HG03432 (cell line): Measurements from ENCODE around the gene AGBL1.

Experiments used
- ATAC-seq: cut with Tn5 transposase; IDR thresholded peaks from one replicate; pipeline ENCODE4 v1.9.1; 2021; ENCODE audit warnings: mild to moderate bottlenecking, moderate library complexity; ENCODE audit not compliant: unreplicated experiment

Gene AGBL1

GRCh38 chr15:86772369-86773059, 692.8 kb downstream of the AGBL1 start:
- ATAC-seq: no peak

GRCh38 chr15:86773736-86774135, 694.1 kb downstream of the AGBL1 start:
- no peak for ATAC-seq

- no peak for ATAC-seq
These were observed 696.5 kb downstream of the AGBL1 start for GRCh38 chr15:86776145-86776544.

- no peak for ATAC-seq
These were observed 716.9 kb downstream of the AGBL1 start for GRCh38 chr15:86796521-86796920.

- no peak for ATAC-seq
These were observed 717.5 kb downstream of the AGBL1 start for GRCh38 chr15:86797135-86797534.

- no peak for ATAC-seq
These were observed 719.6 kb downstream of the AGBL1 start for GRCh38 chr15:86799226-86799625.

GRCh38 chr15:86802244-86802643, 722.6 kb downstream of the AGBL1 start:
- no peak for ATAC-seq

GRCh38 chr15:86804406-86804805, 724.7 kb downstream of the AGBL1 start:
- no peak for ATAC-seq

- ATAC-seq: no peak
These were observed 730.7 kb downstream of the AGBL1 start for GRCh38 chr15:86810329-86810728.

- no peak for ATAC-seq
These were observed 734.2 kb downstream of the AGBL1 start for GRCh38 chr15:86813892-86814291.

- ATAC-seq: no peak
These were observed 749.6 kb downstream of the AGBL1 start for GRCh38 chr15:86829245-86829644.

- no peak for ATAC-seq
These were observed 750.6 kb downstream of the AGBL1 start for GRCh38 chr15:86830304-86830703.

- ATAC-seq: no peak
These were observed 753.9 kb downstream of the AGBL1 start for GRCh38 chr15:86833595-86833994.

GRCh38 chr15:86834115-86834863, 754.6 kb downstream of the AGBL1 start:
- ATAC-seq: no peak

- ATAC-seq: no peak
These were observed 757.8 kb downstream of the AGBL1 start for GRCh38 chr15:86837294-86838061.

GRCh38 chr15:86839502-86839901, 759.8 kb downstream of the AGBL1 start:
- ATAC-seq: no peak

- ATAC-seq: no peak
These were observed 761.3 kb downstream of the AGBL1 start for GRCh38 chr15:86840996-86841395.

- ATAC-seq: no peak
These were observed 762.5 kb downstream of the AGBL1 start for GRCh38 chr15:86842199-86842598.

- no peak for ATAC-seq
These were observed 766.4 kb downstream of the AGBL1 start for GRCh38 chr15:86846036-86846435.

- no peak for ATAC-seq
These were observed 769.5 kb downstream of the AGBL1 start for GRCh38 chr15:86849136-86849535.

- ATAC-seq: no peak
These were observed 770.1 kb downstream of the AGBL1 start for GRCh38 chr15:86849558-86850285.
